ENCODE results near the gene CHTF18. TPM values are rescaled to one million over a fixed set of nuclear protein-coding genes. Genes with fewer than 3 reads are reported as not detected.
"Not testable (repeated sequence)": the region's sequence is repeated elsewhere in the genome, so short reads cannot be mapped to it uniquely, and the experiment has no call there.

CHTF18 gene
- total RNA-seq, 3 donors from 2014 or later = 11.9 to 32.4 (median 12.3) TPM

GRCh38 chr16:835373-835772 is 47.0 kb downstream of the CHTF18 start:
- ATAC-seq (no peak), DNase-seq (no peak)
- peaks cover 19% of the 10 kb centered on the region for H3K9me3 ChIP-seq
- TF ChIP-seq CTCF (IDR thresholded peaks at IDR 0.05) = no peak
- no peaks in the 10 kb centered on the region for H3K36me3 ChIP-seq (ENCODE audit: low read depth)
- H3K4me1 ChIP-seq (ENCODE audit: low read depth) = peaks cover 10% of the 10 kb centered on the region
- H3K4me3 ChIP-seq = no peak overlapping the region
- intact Hi-C loops (cut with DNase I, micrococcal nuclease) = no loop called here

- intact Hi-C loops (cut with DNase I, micrococcal nuclease) = no loop called here
Observed at GRCh38 chr16:836221-836620, 47.8 kb downstream of the CHTF18 start.

GRCh38 chr16:836822-837221 is 48.4 kb downstream of the CHTF18 start:
- H3K36me3 ChIP-seq (ENCODE audit: low read depth); H3K4me1 ChIP-seq (ENCODE audit: low read depth); DNase-seq; ATAC-seq; H3K4me3 ChIP-seq; intact Hi-C loops (cut with DNase I, micrococcal nuclease): not testable (repeated sequence)
- peaks cover 19% of the 10 kb centered on the region for H3K9me3 ChIP-seq

More at GRCh38 chr16:836221-836620, 47.8 kb downstream of the CHTF18 start:
- no peak overlapping the region for H3K4me3 ChIP-seq
- peaks cover 10% of the 10 kb centered on the region for H3K4me1 ChIP-seq (ENCODE audit: low read depth)
- H3K36me3 ChIP-seq (ENCODE audit: low read depth) = no peaks in the 10 kb centered on the region
- DNase-seq (no peak), ATAC-seq (no peak)
- no peak for TF ChIP-seq CTCF (IDR thresholded peaks at IDR 0.05)
- H3K9me3 ChIP-seq = peaks cover 19% of the 10 kb centered on the region

GRCh38 chr16:838741-839140 is 50.3 kb downstream of the CHTF18 start:
- no peak for TF ChIP-seq CTCF (IDR thresholded peaks at IDR 0.05)
- no peak for DNase-seq
- intact Hi-C loops (cut with DNase I, micrococcal nuclease) = no loop called here
- no peaks in the 10 kb centered on the region for H3K4me1 ChIP-seq (ENCODE audit: low read depth)
- H3K4me3 ChIP-seq = no peak overlapping the region
- H3K9me3 ChIP-seq = peaks cover 19% of the 10 kb centered on the region
- no peaks in the 10 kb centered on the region for H3K36me3 ChIP-seq (ENCODE audit: low read depth)
- ATAC-seq = no peak

GRCh38 chr16:839643-840408 is 51.4 kb downstream of the CHTF18 start:
- DNase-seq = no peak
- no peak for TF ChIP-seq CTCF (IDR thresholded peaks at IDR 0.05)
- H3K9me3 ChIP-seq = peaks cover 19% of the 10 kb centered on the region
- intact Hi-C loops (cut with DNase I, micrococcal nuclease) = no loop called here
- H3K4me1 ChIP-seq (ENCODE audit: low read depth) = no peaks in the 10 kb centered on the region
- no peak overlapping the region for H3K4me3 ChIP-seq
- no peak for ATAC-seq
- H3K36me3 ChIP-seq (ENCODE audit: low read depth) = no peaks in the 10 kb centered on the region

- no peak overlapping the region for H3K4me3 ChIP-seq
- H3K9me3 ChIP-seq = peaks cover 17% of the 10 kb centered on the region
- ATAC-seq = no peak
- no peak for TF ChIP-seq CTCF (IDR thresholded peaks at IDR 0.05)
- peak in 1 of 3 donors; percentile 26 for DNase-seq
- intact Hi-C loops (cut with DNase I, micrococcal nuclease) = no loop called here
- no peaks in the 10 kb centered on the region for H3K4me1 ChIP-seq (ENCODE audit: low read depth)
- no peaks in the 10 kb centered on the region for H3K36me3 ChIP-seq (ENCODE audit: low read depth)
Observed at GRCh38 chr16:840561-841454, 52.4 kb downstream of the CHTF18 start.
